HG03571 (cell line): ENCODE data around the gene MAD1L1.

Experiments used
- ATAC-seq: cut with Tn5 transposase; IDR thresholded peaks from one replicate; pipeline ENCODE4 v1.9.1; 2021; ENCODE audit not compliant: unreplicated experiment

The MAD1L1 gene

GRCh38 chr7:1812509-1813393 lies 420.0 kb downstream of the MAD1L1 start:
- ATAC-seq: no peak

GRCh38 chr7:1811850-1812508 lies 420.8 kb downstream of the MAD1L1 start:
- ATAC-seq: no peak

- ATAC-seq: no peak
Observed at GRCh38 chr7:1810961-1811849, 421.5 kb downstream of the MAD1L1 start.

GRCh38 chr7:1810521-1810920 lies 422.2 kb downstream of the MAD1L1 start:
- ATAC-seq: no peak

- no peak for ATAC-seq
Observed at GRCh38 chr7:1809601-1810258, 423.0 kb downstream of the MAD1L1 start.

- no peak for ATAC-seq
Observed at GRCh38 chr7:1809070-1809469, 423.7 kb downstream of the MAD1L1 start.

- ATAC-seq: no peak
Observed at GRCh38 chr7:1807821-1808600, 424.7 kb downstream of the MAD1L1 start.

- ATAC-seq: no peak
Observed at GRCh38 chr7:1806354-1806753, 426.4 kb downstream of the MAD1L1 start.

- no peak for ATAC-seq
Observed at GRCh38 chr7:1804310-1804709, 428.4 kb downstream of the MAD1L1 start.

- no peak for ATAC-seq
Observed at GRCh38 chr7:1802899-1803298, 429.8 kb downstream of the MAD1L1 start.

GRCh38 chr7:1800902-1801301 lies 431.8 kb downstream of the MAD1L1 start:
- no peak for ATAC-seq

GRCh38 chr7:1798191-1798590 lies 434.6 kb downstream of the MAD1L1 start:
- no peak for ATAC-seq

- no peak for ATAC-seq
Observed at GRCh38 chr7:1794888-1795542, 437.7 kb downstream of the MAD1L1 start.

GRCh38 chr7:1787681-1788235 lies 445.0 kb downstream of the MAD1L1 start:
- ATAC-seq: no peak

GRCh38 chr7:1787241-1787640 lies 445.5 kb downstream of the MAD1L1 start:
- no peak for ATAC-seq

GRCh38 chr7:1785839-1786238 lies 446.9 kb downstream of the MAD1L1 start:
- ATAC-seq: no peak

GRCh38 chr7:1781369-1781768 lies 451.4 kb downstream of the MAD1L1 start:
- ATAC-seq: no peak

GRCh38 chr7:1779445-1779844 lies 453.3 kb downstream of the MAD1L1 start:
- no peak for ATAC-seq

- ATAC-seq: no peak
Observed at GRCh38 chr7:1777122-1777521, 455.6 kb downstream of the MAD1L1 start.
